ENCODE results near the gene THSD7B.

The THSD7B gene

DNA sequence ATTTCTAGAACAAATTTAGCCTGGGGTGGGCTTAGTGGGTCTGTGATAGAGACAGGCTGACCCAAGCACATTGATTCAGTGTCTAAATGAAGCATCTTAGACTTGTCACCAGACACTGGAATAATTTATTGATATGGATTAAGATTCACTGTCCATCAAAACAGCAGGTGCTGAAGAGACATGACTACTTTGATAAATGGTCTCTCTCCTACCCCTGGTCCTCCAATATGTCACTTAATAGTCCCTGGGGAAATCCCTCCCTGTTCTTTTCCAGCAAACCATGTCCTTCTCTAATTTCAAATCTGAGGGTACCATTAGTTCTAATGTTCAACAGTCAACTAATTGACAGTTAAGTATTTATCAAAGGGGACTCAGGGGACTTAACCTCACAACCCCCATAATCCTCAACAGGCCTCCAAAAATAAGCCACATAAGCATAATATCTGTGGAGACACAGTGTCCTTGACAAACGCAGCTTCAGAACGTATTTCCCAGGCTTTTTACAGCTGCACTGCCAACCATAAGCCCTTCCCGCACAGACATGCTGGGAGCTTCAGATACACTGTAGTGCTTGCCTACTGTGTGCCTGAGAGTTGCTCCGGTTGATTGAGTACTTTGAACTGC, 391.0 kb downstream of the THSD7B start:
- DNase-seq (ENCODE audit: low read depth in 2 of 2), result no peak

DNA sequence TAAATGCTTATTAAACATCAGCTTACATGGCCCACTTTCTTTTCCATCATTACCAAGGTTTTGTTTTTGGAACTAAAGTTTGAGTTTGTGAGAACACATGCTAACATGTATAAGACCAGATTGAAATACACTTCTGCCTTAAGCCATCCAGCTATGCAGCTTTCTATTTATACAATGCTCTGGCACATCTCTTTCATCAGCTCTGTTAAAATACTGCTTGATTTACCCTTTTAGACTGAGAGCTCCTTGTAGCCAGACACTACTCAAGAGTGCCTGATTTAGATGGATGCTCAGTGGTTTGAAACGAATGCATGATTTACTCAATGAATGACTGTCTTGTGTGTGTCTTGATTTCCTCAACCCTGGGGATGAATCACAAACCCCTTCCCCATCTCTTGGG, 392.5 kb downstream of the THSD7B start:
- DNase-seq (ENCODE audit: low read depth in 2 of 2), result no peak

DNA sequence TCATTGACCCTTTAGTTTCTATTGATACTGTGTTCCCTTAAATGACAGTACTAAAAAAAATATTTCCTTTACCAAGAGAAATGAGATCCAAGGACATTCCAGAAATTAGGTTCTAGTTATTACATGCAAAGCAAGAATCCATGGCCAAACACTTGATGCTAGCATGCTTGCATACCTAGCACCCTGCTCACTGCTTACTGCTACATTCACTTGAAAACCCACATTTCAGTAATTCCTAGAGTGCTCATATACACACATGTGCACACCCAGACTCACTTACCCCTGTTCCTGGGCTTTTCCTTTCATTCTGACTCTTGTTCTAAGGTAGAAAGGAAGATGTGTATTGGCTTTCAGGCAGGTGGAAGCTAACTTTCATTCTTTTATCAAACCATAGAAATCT, 395.9 kb downstream of the THSD7B start:
- no peak for DNase-seq (ENCODE audit: low read depth in 2 of 2)

DNA sequence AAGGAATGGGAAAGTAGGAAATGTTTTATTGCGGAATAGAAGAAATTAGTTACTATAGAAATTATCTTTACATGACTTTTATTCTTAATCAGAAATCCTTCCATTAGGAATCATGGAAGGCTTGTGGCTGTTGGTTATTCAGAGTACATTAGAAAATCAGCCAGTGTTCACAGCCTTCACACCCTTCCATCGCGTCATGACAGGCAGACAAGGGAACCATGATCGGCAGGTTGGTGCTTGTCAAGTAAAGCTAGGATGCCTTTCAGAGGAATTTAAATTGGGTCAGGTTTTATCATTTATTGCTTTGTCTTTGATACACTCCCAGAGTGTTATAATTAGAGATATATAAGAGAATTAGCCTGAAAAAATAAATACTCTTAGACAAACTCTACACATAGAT, 400.6 kb downstream of the THSD7B start:
- DNase-seq (ENCODE audit: low read depth in 2 of 2), result no peak

DNA sequence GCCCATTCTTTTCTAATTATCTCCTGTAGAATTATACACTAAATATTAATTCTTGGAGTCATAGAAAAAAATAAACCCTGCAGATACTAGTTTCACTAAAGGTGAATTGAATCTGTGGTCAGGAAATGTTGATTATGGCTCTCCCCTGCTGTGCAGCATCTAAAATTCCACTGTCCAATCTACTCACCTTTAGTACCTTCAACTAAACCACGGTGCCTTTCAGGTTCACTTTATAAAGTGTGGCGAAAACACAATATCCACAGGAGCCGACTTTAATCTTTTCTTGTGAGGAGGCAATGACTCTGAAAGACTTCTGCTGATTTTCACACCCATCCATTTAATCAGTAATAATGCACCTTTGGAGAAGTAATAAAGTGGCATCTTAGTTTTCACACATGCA, 402.3 kb downstream of the THSD7B start:
- no peak for DNase-seq (ENCODE audit: low read depth in 2 of 2)

DNA sequence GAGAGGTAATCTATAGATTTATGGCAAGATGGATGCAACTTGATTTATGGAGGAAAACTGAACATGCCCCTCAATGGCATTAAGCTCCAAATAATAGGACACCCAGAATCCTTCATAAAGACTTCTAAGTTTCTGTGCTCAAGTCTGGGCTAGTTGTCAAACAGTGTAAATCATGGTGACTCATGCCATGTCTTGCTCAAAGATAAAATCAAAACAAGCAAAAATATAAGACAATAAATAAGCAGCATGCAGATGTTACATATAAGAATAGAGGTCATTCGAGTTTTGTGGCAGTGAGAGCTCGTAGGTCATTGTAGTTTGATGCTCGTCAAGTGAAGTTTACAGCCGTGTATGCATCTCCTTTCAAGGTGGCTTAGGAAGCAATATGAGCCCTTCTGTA, 403.2 kb downstream of the THSD7B start:
- no peak for DNase-seq (ENCODE audit: low read depth in 2 of 2)

DNA sequence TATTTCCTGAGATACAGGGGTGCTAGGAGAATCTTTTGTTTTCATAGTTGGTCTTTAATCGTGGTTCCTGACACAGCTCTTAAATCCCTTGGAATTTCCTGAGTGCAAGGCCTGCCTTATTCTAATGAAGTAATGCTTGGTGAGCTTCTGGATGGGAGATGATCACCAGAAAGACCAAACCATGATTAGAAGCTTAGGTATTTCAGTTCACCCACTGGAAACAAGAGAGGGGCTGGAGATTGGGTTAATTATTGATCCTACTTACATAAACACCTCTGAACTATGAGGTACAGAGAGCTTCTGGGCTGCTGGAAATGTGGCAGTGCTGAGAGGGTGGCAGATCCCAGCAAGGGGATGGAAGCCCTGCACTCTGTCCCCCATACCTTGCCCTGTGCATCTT, 406.8 kb downstream of the THSD7B start:
- DNase-seq (ENCODE audit: low read depth in 2 of 2), result no peak

DNA sequence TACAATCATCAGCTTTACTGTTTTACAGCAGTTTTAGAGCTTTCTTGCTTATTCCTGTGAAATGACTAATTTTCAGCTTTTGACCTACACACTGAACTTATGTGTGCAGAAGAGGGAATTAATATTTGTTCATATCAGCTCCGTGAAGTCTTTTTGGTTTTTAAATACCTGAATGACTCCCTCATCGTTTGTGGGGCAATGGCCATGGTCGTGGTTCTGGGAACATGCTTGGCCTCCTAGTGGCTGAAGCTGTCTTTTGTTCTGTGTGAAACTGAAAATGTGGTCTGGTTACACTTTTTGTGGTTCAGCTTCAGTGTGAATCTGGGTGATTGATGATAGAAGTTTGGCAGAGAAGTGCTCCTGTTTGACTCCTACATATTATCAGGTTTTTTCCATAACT, 408.1 kb downstream of the THSD7B start:
- no peak for DNase-seq (ENCODE audit: low read depth in 2 of 2)

DNA sequence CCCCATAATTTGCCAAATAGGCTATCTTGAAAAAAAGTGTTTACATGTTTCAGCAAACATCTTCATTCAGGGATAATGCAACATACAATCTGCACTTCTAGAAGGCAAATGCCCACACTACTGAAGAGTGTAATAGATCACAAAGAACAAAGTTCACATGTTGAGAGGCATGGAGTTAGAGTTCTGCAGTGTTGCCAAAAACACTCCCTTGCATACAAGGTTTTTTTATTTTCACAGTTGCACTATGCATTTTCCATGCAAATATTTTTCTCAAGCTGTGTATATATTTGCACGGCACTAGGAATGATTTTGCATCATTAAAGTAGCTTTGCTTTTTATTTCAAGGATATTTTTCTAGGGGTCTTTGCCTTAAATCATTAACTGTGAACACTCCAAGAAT, 409.9 kb downstream of the THSD7B start:
- no peak for DNase-seq (ENCODE audit: low read depth in 2 of 2)

DNA sequence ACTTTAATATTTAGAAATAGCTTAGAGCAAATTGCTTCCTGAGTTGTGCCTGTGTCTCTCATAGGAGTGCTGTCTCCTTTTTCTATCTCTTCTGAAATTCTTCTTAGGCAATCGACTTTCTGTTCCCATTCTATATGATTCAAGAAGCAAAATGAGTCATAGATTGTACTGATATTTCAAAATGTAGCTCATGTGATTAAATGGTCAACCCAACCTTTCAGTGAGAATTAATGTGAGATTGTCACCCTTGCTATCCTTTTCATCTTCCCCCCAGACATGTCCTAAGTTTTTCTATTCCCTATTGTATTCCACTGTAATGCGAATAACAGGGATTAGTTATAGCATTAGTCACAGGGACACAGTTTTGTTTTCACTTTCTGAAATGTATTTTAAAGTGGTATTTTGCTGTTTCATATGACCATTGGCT, 413.6 kb downstream of the THSD7B start:
- no peak for DNase-seq (ENCODE audit: low read depth in 2 of 2)

DNA sequence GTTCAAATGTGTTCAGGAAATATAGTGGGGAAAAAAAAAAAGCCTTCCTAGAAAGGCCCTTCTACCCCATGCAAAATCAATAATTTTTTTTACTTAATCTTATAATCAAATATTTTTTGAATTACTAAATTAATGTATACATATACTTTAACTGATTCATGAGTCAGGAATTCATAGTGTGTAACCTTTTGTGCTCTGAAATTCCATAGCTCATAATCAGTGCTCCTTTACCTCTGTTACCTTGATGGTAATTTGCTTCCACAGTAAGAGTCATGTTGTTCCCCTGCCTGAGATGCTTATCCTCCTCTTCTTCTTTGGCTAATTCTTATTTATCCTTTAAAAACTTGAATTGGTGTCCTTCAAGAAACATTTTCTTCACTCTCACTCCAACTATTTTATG, 414.2 kb downstream of the THSD7B start:
- DNase-seq (ENCODE audit: low read depth in 2 of 2), result no peak

DNA sequence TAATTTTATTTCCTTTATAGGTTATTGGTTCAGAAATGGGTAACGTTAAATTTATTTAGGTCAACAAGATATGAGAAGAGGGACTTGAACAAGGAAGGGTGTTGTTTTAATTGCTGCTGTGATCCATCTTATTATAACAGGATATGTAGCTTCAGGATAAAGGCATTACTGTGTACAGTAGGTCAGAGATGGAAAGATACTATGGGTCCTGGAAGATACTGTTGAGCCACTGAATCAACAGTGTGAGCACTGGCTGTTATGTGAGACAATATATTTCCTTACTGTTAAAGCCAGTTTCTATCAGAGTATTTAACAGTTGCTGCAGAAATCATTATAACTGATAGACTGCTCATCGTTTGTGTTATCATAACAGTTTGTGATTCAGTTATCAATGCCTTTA, 414.7 kb downstream of the THSD7B start:
- DNase-seq (ENCODE audit: low read depth in 2 of 2), result no peak

DNA sequence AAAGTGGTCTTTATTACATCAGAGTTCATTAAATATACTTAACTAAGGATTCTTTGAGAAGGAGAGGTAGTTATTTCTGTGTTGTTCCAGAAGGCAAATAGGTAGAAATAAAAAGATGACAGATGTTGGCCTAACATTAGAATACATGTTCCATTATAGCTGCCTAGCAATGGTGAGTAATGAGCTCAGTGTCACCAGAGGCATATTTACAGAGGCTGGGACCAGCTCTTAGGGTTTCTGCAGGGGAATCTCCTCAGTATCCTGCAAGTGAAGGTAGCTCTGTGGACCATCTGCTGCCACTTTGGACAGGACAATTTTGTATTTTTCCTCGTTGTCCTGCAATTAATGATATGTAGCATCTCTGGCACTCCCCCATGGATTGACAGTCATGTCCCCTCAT, 416.0 kb downstream of the THSD7B start:
- no peak for DNase-seq (ENCODE audit: low read depth in 2 of 2)

DNA sequence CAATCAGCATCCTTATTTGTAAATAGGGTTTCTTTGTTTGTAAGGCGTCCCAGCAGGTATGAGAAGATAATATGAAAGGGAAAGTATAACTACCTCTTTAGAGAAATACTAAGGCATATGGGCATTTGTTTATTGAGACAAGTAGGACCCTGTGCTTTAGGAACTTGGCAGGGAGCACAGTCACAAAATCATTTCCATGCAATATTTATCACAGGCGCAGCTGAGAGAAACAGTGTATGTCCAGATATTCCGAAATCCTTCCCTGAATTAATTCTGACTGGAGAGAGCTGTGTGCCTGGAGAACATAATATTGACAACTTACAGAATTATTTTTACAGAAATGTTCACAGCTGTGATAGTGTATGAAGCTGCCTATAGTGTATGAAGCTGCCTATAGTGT, 416.7 kb downstream of the THSD7B start:
- no peak for DNase-seq (ENCODE audit: low read depth in 2 of 2)

DNA sequence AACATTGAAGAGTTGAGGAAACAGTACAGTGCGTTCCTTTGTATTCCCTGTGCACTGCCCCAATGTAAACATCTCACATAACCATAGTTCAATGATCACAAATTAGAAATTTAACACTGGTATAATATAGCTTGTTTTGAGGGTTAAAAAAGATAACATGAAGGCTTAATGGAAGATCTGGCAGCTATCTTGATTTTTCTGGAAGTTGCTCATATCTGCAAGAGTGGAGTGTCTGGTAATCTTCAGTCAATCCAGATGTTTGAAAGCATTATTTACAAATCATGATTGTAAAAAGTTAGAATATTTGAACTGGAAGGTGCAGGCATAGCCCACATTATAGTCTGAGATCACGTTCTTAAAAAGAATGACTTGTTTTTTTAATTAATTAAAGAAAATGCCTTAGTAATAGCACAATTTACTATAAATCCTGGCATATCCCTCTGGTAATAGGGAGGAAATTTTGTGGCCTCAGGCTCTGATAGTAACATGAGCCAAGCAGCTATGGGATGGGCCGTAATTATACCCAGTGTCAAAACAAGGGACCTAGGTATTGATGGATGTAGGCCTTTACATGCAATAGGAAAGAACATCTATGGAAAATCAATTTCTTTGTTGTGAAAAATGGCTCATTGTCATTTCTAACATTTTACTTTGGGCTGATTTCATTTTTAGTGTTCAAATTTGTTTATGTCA, 418.0 kb downstream of the THSD7B start:
- DNase-seq (ENCODE audit: low read depth in 2 of 2), result no peak

DNA sequence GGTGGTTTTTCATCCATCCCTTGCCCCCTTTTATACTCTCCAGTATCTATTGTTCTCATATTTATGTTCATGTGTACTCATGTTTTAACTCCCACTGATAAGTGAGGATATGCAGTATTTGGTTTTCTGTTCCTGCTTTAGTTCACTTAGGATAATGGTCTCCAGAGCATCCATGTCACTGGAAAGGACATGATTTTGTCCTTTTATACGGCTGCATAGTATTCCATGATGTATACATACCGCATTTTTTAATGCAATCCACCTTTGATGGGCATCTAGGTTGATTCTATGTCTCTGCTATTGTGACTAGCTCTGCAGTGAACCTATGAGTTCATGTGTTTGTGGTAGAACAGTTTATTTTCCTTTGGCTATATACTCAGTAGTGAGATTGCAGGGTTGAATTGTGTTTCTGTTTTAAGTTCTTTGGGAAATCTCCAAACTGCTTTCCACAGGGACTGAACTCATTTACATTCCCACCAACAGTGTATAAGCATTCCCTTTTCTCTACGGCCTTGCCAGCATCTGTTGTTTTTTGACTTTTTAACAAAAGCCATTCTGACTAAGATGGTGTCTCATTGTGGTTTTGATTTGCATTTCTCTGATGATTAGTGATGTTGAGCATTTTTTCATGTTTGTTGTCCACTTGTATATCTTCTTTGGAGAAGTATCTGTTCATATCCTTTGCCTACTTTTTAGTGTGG, 420.2 kb downstream of the THSD7B start:
- no peak for DNase-seq (ENCODE audit: low read depth in 2 of 2)

DNA sequence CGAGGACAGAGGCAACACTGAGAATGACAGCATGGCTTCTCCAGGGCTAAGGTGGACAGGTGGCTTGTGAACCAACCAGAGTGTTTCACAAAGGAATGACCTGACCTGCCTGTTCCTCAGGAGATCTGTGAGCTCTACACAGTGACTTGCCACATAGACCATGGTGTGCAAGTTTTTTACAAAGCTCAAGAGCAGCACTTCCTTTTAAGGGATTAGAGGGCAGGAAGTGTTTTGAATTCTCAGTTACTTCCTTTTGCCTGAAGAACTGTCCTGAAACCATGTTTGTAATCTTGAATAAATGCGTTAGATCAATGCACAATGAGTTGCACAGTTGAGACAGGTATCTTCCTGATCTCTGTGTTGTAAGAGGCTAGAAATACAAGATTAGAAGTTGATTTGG, 421.9 kb downstream of the THSD7B start:
- DNase-seq (ENCODE audit: low read depth in 2 of 2), result no peak

DNA sequence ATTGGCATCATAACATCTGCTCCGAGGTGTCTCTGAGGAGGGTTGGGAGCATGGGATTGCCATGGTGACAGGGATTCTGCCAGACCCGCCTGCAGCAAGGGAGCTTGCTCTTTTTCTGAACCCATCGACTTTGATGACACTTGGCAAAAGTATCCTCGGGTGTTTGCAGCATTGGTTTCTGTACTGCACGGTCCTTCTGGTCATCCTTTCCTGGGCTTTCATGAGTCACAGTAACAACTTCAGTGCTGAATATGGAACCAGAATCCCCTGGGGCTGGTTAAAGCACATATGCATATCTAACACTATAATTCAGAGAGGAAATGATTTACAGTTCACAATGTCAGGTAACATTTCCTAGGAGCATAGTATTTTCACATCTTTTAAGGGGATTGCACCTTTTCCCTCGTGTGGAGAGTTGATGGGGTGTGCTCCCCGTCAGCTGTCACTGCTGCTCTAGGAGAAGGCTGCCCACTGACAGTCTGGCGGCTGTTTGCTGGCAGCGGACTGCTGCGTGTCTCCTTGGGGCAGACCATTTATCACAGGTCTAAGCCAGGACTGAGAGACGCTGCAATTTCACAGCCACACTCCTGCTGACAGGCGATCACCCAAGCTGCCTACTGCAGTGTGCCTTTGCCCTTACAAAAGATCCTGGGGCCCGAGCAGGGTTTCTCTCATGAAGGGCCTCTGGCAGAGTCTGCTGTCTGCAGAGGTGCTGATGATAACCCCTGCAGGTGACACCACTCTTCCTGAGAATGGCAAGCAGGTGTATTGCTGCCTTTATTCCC, 425.3 kb downstream of the THSD7B start:
- no peak for DNase-seq (ENCODE audit: low read depth in 2 of 2)

DNA sequence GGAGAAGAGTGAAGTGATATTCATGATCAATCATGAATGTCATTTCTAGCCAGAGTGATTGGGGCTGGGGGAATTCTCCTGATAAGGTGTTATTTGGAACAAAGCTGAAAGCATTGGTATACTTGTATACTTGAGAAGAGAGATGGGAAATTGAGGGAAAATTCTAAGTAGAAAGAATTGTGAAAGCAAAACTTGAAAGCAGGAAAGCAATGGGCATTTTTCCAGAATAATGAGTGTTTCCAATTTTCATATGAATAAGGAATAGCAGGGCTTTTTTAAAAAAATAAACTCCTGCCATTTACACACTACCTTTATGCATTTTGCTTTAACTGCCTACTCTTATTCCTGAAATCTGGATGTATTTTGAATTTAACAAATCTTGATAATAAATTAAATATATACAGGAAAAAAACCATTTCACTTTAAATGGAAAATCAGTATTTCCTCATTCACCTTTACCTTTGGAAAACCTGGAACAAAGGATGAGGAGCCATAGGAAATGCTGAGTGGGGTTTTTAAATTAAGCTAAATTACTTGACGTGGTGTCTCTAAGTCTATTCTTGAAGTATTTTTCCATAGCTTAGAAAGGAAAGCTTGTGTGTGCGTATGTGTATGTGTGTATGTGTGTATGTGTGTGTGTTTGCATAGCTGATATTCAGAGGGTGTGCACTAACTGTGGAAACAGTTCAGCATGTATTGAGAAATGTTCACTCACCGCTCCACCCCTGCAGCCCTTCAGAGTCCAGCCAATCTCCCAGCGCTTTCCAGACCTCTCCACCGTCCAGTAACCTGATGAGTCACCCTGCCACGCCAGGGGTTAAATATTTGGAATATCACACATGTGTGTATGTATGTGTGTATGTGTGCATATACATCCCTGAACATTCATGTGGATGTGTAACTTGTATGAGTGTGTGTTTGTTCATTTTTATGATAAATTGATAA, 427.3 kb downstream of the THSD7B start:
- no peak for DNase-seq (ENCODE audit: low read depth in 2 of 2)

DNA sequence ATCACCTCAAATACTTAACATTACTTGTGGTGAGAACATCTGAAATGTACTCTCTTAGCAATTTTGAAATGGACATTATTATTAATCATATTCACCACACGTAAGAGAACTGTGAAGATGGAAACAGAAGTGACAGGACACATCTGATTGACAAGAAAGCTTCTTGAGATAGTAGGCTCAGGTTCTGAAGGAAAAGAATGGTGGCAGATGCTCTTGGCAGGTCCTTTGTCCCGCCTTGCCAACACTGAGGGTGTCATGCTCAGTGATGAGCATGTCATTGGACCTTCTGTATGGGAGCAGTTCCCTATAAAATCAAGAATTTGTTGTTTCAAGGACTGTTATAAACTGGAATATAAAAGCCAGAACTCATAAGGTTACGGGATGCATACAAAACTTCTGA, 428.1 kb downstream of the THSD7B start:
- no peak for DNase-seq (ENCODE audit: low read depth in 2 of 2)

DNA sequence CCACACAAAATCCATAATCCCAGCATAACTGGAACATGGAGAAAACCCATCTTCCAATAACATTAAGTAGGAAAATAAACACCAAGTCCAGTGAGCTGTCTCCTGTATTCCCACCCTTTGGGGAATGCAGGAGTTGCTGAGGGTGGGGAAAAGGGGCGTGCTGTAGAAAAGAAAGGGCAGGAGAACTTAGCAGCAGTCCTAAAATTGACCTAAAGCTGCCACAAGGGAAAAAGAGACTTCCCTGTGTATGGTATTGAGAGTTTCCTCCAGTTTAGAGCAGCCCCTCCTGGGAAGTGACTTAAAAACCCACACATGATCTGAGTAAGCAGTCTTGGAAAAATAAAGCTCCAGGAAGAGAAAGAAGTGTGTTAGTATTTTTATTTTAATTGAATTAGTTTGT, 428.8 kb downstream of the THSD7B start:
- no peak for DNase-seq (ENCODE audit: low read depth in 2 of 2)

All from stimulated activated CD8-positive, alpha-beta memory T cell treated with anti-CD3 and anti-CD28 coated beads, Interleukin-15, amount 100 ng/mL, for 48 hours (primary cell).